GM10248 (cell line): Measurements from ENCODE around the gene ZNF410.

Source experiments
- CTCF ChIA-PET: fragments of 300-600 bp; sonication (Branson Sonifier 250); formaldehyde crosslinking; extraction: SDS; loops from one replicate; lab custom pipeline; 2021; ENCODE audit warnings: antibody characterized with exemption; lab: Yijun Ruan, JAX
- POLR2A ChIA-PET: fragments of 350-650 bp; sonication (Branson Sonifier 250); formaldehyde crosslinking; extraction: SDS; loops from one replicate; lab custom pipeline; 2020; ENCODE audit warnings: antibody characterized with exemption; lab: Yijun Ruan, JAX
- DNase-seq: peaks from one replicate; pipeline ENCODE4 v3.0.0; 2012; ENCODE audit errors: extremely low spot score
- TF ChIP-seq, protein P1 (sequence below): IDR thresholded peaks from 2 replicates; pipeline ENCODE4 v1.5.1; 2012; ENCODE audit warnings: mild to moderate bottlenecking, low read depth; ENCODE audit errors: extremely low read depth, missing control alignments, control extremely low read depth

Gene ZNF410

DNA sequence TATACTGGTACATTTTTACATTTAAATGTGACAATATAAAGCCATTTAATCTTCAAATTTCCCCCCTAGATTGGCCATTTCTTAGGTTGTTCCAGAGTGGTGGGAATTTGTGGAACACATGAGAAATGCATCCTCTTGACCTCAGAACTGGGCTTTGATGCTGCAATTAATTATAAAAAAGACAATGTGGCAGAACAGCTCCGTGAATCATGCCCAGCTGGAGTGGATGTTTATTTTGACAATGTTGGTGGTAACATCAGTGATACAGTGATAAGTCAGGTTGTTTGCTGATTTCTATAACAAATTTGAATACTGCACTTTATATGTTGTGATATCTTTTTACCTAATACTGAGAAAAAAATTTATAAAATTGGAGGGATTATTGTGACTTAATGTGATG lies 7.6 kb upstream of the ZNF410 start:
- ChIA-PET CTCF (interaction anchor here (0.8 kb wide), 1 partner anchor 152 kb away, joined by 3 read pairs; no protein-coding TSS in a partner anchor), POLR2A (no interaction called here)
- TF ChIP-seq, protein P1, sequence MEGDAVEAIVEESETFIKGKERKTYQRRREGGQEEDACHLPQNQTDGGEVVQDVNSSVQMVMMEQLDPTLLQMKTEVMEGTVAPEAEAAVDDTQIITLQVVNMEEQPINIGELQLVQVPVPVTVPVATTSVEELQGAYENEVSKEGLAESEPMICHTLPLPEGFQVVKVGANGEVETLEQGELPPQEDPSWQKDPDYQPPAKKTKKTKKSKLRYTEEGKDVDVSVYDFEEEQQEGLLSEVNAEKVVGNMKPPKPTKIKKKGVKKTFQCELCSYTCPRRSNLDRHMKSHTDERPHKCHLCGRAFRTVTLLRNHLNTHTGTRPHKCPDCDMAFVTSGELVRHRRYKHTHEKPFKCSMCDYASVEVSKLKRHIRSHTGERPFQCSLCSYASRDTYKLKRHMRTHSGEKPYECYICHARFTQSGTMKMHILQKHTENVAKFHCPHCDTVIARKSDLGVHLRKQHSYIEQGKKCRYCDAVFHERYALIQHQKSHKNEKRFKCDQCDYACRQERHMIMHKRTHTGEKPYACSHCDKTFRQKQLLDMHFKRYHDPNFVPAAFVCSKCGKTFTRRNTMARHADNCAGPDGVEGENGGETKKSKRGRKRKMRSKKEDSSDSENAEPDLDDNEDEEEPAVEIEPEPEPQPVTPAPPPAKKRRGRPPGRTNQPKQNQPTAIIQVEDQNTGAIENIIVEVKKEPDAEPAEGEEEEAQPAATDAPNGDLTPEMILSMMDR: no peak
- DNase-seq: no peak

DNA sequence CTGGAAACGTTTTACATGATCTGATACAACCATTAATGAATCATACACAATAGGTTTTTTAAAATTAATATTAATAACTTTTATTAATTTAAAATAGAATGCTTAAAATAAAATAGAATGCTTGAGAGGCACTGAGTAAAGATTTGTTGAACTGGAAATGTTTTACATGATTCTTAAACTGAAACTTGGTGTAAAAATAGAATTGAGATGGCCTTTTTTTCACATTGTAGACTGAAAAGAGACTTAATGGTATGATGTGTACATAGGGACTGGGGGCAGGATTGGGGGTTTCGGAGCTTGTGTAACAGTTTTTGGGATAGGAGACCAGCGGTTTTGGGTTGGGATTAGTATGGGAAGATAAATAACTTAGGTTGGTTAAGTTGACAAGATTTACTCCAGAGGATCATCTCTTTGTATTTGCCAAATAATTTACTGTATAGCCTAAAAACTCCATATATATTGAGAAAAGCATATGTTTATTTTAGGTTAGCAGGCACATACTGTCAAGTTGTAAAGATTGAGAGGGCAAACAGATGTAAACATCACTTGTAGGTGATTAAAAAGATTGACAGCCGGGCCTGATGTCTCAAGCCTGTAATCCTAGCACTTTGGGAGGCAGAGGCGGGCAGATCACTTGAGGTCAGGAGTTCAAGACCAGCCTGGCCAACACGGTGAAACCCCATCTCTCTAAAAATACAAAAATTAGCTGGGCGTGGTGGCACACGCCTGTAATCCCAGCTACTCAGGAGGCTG lies 2.0 kb upstream of the ZNF410 start:
- ChIA-PET CTCF (no interaction called here), POLR2A (no interaction called here)
- TF ChIP-seq, protein P1: no peak
- no peak for DNase-seq

DNA sequence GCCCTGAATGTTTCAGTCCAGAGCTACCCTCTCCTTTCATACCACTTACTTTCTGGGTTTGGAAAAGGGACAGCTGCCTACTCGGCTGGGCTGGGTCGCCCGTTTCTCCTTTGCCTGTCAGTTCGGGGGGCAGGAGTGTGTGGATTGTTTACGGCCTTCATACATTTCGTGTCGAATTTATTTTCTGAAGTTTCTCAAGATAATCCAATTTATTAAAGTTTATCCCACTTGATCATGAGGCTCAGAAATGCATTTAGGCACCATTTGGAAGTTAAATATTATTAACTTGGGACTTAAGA lies 608 bp downstream of the ZNF410 start:
- CTCF ChIA-PET: interaction anchor here (0.9 to 1.4 kb wide), 3 partner anchors 8 to 158 kb away, joined by 3 to 5 read pairs (median 4); no protein-coding TSS in a partner anchor
- TF ChIP-seq, protein P1: no peak
- no peak for DNase-seq
- POLR2A ChIA-PET: interaction anchor here (0.6 to 1.3 kb wide), 2 partner anchors 108 to 127 kb away, joined by 5 to 8 read pairs; a partner anchor contains a TSS

DNA sequence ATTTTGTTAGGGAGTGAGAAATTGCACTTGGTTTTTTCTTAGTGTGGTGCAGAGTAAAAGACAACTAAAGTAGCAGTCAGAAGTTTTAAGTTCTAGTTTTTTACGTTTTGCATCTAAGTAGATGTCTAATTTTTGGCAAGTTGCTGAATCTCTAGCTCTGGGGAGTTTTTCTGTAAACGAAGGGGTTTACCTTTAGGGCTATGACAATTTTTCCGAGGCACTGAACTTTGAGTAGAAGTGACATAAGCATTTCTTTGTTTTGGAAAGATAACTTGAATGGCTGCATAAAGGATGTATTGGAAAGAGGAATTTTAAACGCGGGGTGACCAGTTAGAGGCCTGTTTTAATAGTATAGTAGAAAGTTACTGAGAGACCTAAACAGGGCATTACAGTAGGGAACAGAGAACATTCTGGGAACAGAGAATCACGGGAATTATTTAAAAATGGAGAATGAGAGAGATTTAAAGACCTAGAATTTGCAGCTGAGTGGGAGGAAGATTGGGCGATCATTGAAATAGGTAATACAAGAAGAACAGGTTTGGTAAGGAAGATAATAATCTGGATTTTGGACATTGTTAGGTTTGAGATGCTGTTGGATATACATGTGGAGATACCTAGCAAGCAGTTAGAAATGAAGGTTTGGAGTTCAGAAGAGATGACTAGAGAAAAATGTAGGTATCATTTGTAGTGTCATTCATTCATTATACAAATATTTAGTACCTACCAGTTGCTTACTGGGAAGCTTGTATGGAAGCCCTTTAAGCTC lies 1.2 kb downstream of the ZNF410 start:
- TF ChIP-seq, protein P1: no peak
- ChIA-PET POLR2A (no interaction called here), CTCF (interaction anchor here (1.1 kb wide), 2 partner anchors 12 to 158 kb away, joined by 3 read pairs; no protein-coding TSS in a partner anchor)
- no peak for DNase-seq

DNA sequence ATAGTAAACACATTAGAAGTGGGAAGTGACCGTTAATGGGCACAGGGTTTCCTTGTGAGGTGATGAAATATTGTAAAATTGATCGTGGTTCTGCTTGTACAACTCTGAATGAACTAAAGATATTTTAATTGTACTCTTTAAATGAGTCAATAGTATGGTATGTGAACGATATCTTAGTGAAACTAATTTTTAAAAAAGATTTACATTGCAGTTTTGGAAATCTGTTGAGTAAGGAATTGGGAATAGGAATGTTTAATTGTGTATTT lies 1.7 kb downstream of the ZNF410 start:
- TF ChIP-seq, protein P1: no peak
- DNase-seq: no peak
- ChIA-PET CTCF (interaction anchor here (1.1 kb wide), 2 partner anchors 11 to 159 kb away, joined by 3 read pairs; no protein-coding TSS in a partner anchor), POLR2A (no interaction called here)

DNA sequence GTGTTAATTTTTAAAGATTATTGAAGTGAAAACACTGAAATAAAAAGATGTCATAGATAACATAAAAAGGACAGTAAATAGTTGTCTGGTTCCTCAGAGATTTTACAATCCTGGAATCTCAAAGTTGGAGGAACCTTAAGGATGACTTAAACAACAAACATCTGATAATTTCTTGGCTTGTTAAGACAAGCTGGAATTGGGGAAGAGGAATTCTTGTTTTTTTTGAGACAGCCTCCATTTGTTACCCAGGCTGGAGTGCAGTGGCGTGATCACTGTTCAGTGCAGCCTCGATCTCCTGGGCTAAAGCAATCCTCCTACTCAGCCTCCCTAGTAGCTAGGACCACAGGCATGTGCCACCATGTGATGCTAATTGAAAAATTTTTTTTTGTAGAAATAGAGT lies 2.3 kb downstream of the ZNF410 start:
- TF ChIP-seq, protein P1: no peak
- ChIA-PET CTCF (interaction anchor here (1.1 kb wide), 2 partner anchors 11 to 159 kb away, joined by 3 read pairs; no protein-coding TSS in a partner anchor), POLR2A (no interaction called here)
- no peak for DNase-seq
